SK-N-SH treated with all-trans-retinoic acid at 6 μM for 48 hours (cell line): Measurements from ENCODE around the gene COX7A2L.

Experiments
- ATAC-seq: fragments of 200-7000 bp; cut with Tn5 transposase; 3 replicates; pipeline ENCODE4 v1.9.1; 2020; ENCODE audit warnings: mild to moderate bottlenecking, moderate library complexity
- ARNTL ChIP-seq: fragments of 450-650 bp; formaldehyde crosslinking; IDR thresholded peaks from 2 replicates; pipeline ENCODE4 v1.5.0; 2020; ENCODE audit warnings: low read depth, mild to moderate bottlenecking, moderate library complexity, borderline replicate concordance
- BACH2 ChIP-seq: fragments of 250-450 bp; sonication (Bioruptor Pico); IDR thresholded peaks from 2 replicates; pipeline ENCODE4 v1.9.0; 2021; ENCODE audit warnings: mild to moderate bottlenecking, borderline replicate concordance
- CREB5 ChIP-seq: fragments of 250-450 bp; sonication (Bioruptor Pico); IDR thresholded peaks from 2 replicates; pipeline ENCODE4 v1.5.1; 2020; ENCODE audit warnings: low read depth, mild to moderate bottlenecking, moderate library complexity
- CSDC2 ChIP-seq: fragments of 250-450 bp; sonication (Bioruptor Pico); IDR thresholded peaks from 2 replicates; pipeline ENCODE4 v1.5.0; 2020; ENCODE audit warnings: mild to moderate bottlenecking, moderate library complexity
- ESRRG ChIP-seq: fragments of 250-450 bp; sonication (Bioruptor Pico); IDR thresholded peaks from 2 replicates; pipeline ENCODE4 v1.6.1; 2021; ENCODE audit warnings: mild to moderate bottlenecking
- GLIS3 ChIP-seq: fragments of 250-450 bp; sonication (Bioruptor Pico); IDR thresholded peaks from 2 replicates; pipeline ENCODE4 v1.5.0; 2020; ENCODE audit warnings: mild to moderate bottlenecking, moderate library complexity
- ISL1 ChIP-seq: fragments of 250-450 bp; sonication (Bioruptor Pico); IDR thresholded peaks from 2 replicates; pipeline ENCODE4 v2.1.2; 2022; ENCODE audit warnings: mild to moderate bottlenecking, moderate library complexity
- OSR1 ChIP-seq: fragments of 250-450 bp; sonication (Bioruptor Pico); IDR thresholded peaks from 2 replicates; pipeline ENCODE4 v1.8.0; 2022; ENCODE audit warnings: moderate library complexity, mild to moderate bottlenecking, inconsistent platforms
- PATZ1 ChIP-seq: fragments of 250-450 bp; sonication (Bioruptor Pico); IDR thresholded peaks from 2 replicates; pipeline ENCODE4 v1.8.0; 2020; ENCODE audit warnings: mild to moderate bottlenecking, moderate library complexity, borderline replicate concordance
- POU6F1 ChIP-seq: fragments of 250-450 bp; sonication (Bioruptor Pico); IDR thresholded peaks from 2 replicates; pipeline ENCODE4 v1.8.0; 2021; ENCODE audit warnings: low read depth, mild to moderate bottlenecking, moderate library complexity, borderline replicate concordance
- PPARA ChIP-seq: fragments of 250-450 bp; sonication (Bioruptor Pico); IDR thresholded peaks from 2 replicates; pipeline ENCODE4 v1.5.0; 2020; ENCODE audit warnings: mild to moderate bottlenecking, borderline replicate concordance
- RARB ChIP-seq: fragments of 250-450 bp; sonication (Bioruptor Pico); IDR thresholded peaks from 2 replicates; pipeline ENCODE4 v1.8.0; 2021; ENCODE audit warnings: mild to moderate bottlenecking, moderate library complexity
- SNAI2 ChIP-seq: fragments of 250-450 bp; sonication (Bioruptor Pico); IDR thresholded peaks from 2 replicates; pipeline ENCODE4 v1.5.0; 2020; ENCODE audit warnings: mild to moderate bottlenecking, moderate library complexity
- TCF4 ChIP-seq: fragments of 250-450 bp; sonication (Bioruptor Pico); IDR thresholded peaks from 2 replicates; pipeline ENCODE4 v1.8.0; 2021; ENCODE audit warnings: mild to moderate bottlenecking, moderate library complexity, borderline replicate concordance
- TOX ChIP-seq: fragments of 250-450 bp; sonication (Bioruptor Pico); IDR thresholded peaks from 2 replicates; pipeline ENCODE4 v1.8.0; 2021; ENCODE audit warnings: mild to moderate bottlenecking, moderate library complexity, borderline replicate concordance
- TSHZ2 ChIP-seq: fragments of 250-450 bp; sonication (Bioruptor Pico); IDR thresholded peaks from 2 replicates; pipeline ENCODE4 v1.5.0; 2020; ENCODE audit warnings: mild to moderate bottlenecking, moderate library complexity
- ZC3H10 ChIP-seq: fragments of 250-450 bp; sonication (Bioruptor Pico); IDR thresholded peaks from 2 replicates; pipeline ENCODE4 v1.5.1; 2021; ENCODE audit warnings: mild to moderate bottlenecking, moderate library complexity
- ZFP3 ChIP-seq: fragments of 250-450 bp; sonication (Bioruptor Pico); IDR thresholded peaks from 2 replicates; pipeline ENCODE4 v1.5.0; 2020; ENCODE audit warnings: mild to moderate bottlenecking, moderate library complexity
- ZFP30 ChIP-seq: fragments of 450-650 bp; formaldehyde crosslinking; IDR thresholded peaks from 2 replicates; pipeline ENCODE4 v1.5.0; 2022; ENCODE audit warnings: mild to moderate bottlenecking, moderate library complexity
- ZNF565 ChIP-seq: fragments of 450-650 bp; formaldehyde crosslinking; conservative IDR thresholded peaks from 2 replicates; pipeline ENCODE4 v1.5.0; 2020; ENCODE audit warnings: low read depth, mild to moderate bottlenecking, moderate library complexity
- ZNF70 ChIP-seq: fragments of 450-650 bp; formaldehyde crosslinking; IDR thresholded peaks from 2 replicates; pipeline ENCODE4 v1.5.0; 2020; ENCODE audit warnings: mild to moderate bottlenecking, moderate library complexity
- ZNF8 ChIP-seq: fragments of 450-650 bp; formaldehyde crosslinking; IDR thresholded peaks from 2 replicates; pipeline ENCODE4 v1.5.0; 2020; ENCODE audit warnings: mild to moderate bottlenecking, moderate library complexity

COX7A2L gene

GRCh38 chr2:42342061-42342794, 18.8 kb downstream of the COX7A2L start:
- TF ChIP-seq TSHZ2 (CRISPR knock-in tag) = no peak
- 0 out of 2 replicates have a peak, but pooled peaks have one; percentile 5 for TF ChIP-seq ZNF8
- TF ChIP-seq TOX = no peak
- no peak for TF ChIP-seq PATZ1
- TF ChIP-seq ARNTL (CRISPR knock-in tag) = no peak
- TF ChIP-seq ZC3H10 = no peak
- TF ChIP-seq CREB5 = peak; percentile 13; the same call in 1 of the 2 replicates
- TF ChIP-seq CSDC2 = no peak
- TF ChIP-seq ISL1 (CRISPR knock-in tag) = peak; percentile 81
- peak; percentile 80 for TF ChIP-seq SNAI2 (CRISPR knock-in tag)
- TF ChIP-seq PPARA = no peak
- TF ChIP-seq ZFP30 (CRISPR knock-in tag) = no peak
- TF ChIP-seq ZFP3 (CRISPR knock-in tag) = peak; percentile 53
- no peak for TF ChIP-seq ZNF565 (CRISPR knock-in tag)
- peak; percentile 85 for ATAC-seq

- no peak for ATAC-seq
- no peak for TF ChIP-seq RARB (CRISPR knock-in tag)
- no peak for TF ChIP-seq TOX
- TF ChIP-seq ZNF8 = no peak
- TF ChIP-seq SNAI2 (CRISPR knock-in tag) = no peak
- no peak for TF ChIP-seq ESRRG (CRISPR knock-in tag)
- no peak for TF ChIP-seq ZNF70
- TF ChIP-seq ZFP3 (CRISPR knock-in tag) = no peak
- no peak for TF ChIP-seq BACH2 (CRISPR knock-in tag)
- TF ChIP-seq TSHZ2 (CRISPR knock-in tag) = no peak
- no peak for TF ChIP-seq PATZ1
- TF ChIP-seq GLIS3 (CRISPR knock-in tag) = no peak
- TF ChIP-seq OSR1 = no peak
- no peak for TF ChIP-seq ZFP30 (CRISPR knock-in tag)
- no peak for TF ChIP-seq ZC3H10
- TF ChIP-seq POU6F1 = no peak
- TF ChIP-seq TCF4 = no peak
These were observed 19.9 kb downstream of the COX7A2L start for GRCh38 chr2:42340938-42341636.
